GM13977 (cell line): Measurements from ENCODE around the gene CETN1.
A peak's percentile ranks its signal among the peaks of the same experiment; 100 is the strongest.

Source experiments
- DNase-seq: peaks from one replicate; pipeline ENCODE4 v3.0.0; 2012; ENCODE audit warnings: low spot score
- in situ Hi-C: fragments of 300-500 bp; cut with MboI; formaldehyde crosslinking; loops from one replicate; pipeline ENCODE4 v1.12.0; 2022; ENCODE audit warnings: low sequenced_read_pairs, low pct_unique_long_range_greater_than_20kb, mixed read lengths, inconsistent platforms; ENCODE audit not compliant: unreplicated experiment
- TF ChIP-seq, protein P1 (sequence below): IDR thresholded peaks from 2 replicates; pipeline ENCODE4 v1.5.1; 2012; ENCODE audit warnings: mild to moderate bottlenecking, control low read depth; ENCODE audit not compliant: insufficient read depth; ENCODE audit errors: extremely low read depth, missing control alignments

The CETN1 gene

DNA sequence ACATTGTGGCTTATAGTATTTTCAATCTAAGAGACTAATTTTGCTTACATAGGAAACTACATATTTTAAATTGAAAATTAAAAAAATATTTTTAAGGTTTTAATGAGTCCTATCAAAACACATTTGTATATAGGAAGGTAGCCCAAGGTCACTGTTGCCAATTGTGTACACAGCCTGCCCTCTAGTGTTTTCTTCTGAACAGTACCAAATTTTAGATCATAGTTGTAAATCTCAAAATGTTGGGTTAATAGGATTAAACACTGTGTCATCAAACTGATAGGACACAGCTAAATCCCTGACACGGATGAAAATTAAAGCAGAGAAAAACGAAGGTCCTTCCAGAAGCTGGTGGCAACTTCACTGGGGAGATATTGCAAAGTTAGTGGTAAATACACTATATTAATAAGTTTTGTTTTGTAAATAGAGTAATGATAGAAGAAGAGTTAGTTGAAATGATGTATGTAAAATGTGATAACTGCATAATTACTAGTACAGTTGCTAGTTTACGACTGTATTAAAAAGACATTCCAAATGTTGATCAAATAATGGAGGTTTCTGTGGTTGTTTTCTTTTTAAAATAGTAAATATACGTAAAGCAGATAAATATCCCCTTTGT lies 36.3 kb downstream of the CETN1 start:
- TF ChIP-seq, protein P1, sequence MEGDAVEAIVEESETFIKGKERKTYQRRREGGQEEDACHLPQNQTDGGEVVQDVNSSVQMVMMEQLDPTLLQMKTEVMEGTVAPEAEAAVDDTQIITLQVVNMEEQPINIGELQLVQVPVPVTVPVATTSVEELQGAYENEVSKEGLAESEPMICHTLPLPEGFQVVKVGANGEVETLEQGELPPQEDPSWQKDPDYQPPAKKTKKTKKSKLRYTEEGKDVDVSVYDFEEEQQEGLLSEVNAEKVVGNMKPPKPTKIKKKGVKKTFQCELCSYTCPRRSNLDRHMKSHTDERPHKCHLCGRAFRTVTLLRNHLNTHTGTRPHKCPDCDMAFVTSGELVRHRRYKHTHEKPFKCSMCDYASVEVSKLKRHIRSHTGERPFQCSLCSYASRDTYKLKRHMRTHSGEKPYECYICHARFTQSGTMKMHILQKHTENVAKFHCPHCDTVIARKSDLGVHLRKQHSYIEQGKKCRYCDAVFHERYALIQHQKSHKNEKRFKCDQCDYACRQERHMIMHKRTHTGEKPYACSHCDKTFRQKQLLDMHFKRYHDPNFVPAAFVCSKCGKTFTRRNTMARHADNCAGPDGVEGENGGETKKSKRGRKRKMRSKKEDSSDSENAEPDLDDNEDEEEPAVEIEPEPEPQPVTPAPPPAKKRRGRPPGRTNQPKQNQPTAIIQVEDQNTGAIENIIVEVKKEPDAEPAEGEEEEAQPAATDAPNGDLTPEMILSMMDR: peak; percentile 52
- peak; percentile 35 for DNase-seq
- in situ Hi-C loops: no loop called here

DNA sequence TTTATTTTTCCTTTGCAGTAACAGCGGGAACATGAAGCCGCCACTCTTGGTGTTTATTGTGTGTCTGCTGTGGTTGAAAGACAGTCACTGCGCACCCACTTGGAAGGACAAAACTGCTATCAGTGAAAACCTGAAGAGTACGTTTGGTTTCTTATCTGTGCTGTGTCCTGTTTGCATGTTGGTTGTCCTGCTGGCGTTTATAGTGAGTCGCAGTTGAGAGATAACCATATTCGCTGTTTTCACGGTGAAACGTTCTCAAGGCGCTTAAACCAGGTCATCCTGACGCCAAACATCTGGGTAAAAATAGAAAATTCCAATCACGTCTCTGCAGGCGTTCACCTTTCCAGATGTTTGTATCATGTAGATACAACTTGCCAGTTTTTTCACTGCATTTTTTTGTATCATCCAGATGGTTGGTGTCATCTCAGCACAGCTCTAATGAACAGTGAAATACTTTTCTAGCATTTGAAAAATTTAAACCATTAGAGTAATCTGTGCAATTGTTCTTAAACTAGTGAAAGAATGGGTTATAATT lies 37.9 kb downstream of the CETN1 start:
- DNase-seq: no peak
- TF ChIP-seq, protein P1: no peak
- in situ Hi-C loops: no loop called here

DNA sequence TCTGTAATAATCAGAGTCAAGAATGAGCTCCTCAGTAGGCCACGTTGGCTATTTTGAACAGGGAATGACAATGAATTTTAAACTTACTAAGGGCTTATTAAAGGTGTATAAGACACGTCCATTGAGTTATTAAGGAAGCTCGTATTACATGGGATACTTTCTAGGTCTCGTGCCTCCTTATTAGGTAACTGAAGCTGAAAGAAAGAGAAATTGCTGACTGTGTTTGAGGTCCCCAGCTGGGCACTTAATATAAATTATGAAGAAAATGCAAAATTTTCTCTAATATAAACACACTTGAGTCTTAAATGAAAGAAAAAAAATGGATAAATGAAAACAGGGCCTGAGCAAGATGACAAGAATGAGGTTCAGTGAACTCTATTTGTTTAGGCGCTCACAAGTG lies 38.4 kb downstream of the CETN1 start:
- no peak for DNase-seq
- TF ChIP-seq, protein P1: no peak
- in situ Hi-C loops: no loop called here

DNA sequence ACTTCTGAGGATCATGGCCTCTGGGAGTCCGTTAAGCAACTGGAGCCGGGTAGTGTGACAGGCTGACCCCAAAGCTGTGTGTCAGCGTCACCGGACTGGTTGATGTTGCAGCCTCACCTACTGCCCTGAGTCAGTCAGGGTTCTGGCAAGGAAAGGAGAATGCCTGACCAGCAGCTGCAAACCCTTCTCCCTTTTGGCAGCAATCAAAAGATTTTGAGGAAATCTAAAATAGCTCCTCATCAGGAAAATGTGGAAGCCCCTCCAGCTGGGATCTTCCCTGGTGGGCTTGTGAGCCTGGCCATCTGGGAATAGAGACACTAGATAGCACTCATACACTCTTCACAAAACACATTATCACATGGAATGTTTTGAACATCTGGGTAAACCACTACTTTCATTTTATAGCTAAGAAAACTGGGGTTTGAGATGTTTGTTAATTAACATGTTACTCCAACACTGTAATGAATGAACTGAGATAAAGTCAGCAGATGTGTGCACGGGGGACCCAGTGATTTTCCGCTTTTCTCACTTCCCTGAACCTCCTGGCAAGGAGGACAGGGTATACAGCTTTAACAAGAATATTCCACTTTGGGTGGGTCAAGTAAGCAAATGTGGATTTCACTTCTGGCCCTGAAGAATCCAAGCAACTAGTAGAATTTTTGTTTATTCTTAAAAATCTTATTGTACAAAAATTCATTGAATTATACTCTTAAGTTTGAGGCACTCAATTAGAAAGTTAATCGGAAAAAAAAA lies 41.3 kb downstream of the CETN1 start:
- no peak for DNase-seq
- TF ChIP-seq, protein P1: no peak
- in situ Hi-C loops: loop anchor here (10.0 kb wide), 1 partner anchor 213 kb away; no protein-coding TSS in a partner anchor

DNA sequence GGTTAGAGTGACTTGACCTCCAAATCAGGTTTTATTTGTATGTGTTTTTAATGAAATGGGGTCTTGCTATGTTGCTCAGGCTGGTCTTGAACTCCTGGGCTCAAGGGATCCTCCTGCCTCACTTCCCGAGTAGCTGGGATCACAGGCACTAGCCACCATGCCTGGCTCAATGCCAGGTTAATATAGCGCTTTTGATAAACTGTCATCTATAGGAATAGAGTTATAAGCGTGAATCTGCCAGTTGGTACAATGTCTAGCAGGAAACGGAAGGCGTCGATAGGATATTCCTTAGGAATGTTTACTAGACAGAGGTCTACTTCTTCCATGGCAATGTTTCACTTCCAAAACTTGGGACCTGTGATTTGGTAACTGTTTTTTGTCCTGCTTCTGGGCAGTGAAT lies 42.1 kb downstream of the CETN1 start:
- in situ Hi-C loops: loop anchor here (10.0 kb wide), 1 partner anchor 213 kb away; no protein-coding TSS in a partner anchor
- no peak for DNase-seq
- TF ChIP-seq, protein P1: no peak

DNA sequence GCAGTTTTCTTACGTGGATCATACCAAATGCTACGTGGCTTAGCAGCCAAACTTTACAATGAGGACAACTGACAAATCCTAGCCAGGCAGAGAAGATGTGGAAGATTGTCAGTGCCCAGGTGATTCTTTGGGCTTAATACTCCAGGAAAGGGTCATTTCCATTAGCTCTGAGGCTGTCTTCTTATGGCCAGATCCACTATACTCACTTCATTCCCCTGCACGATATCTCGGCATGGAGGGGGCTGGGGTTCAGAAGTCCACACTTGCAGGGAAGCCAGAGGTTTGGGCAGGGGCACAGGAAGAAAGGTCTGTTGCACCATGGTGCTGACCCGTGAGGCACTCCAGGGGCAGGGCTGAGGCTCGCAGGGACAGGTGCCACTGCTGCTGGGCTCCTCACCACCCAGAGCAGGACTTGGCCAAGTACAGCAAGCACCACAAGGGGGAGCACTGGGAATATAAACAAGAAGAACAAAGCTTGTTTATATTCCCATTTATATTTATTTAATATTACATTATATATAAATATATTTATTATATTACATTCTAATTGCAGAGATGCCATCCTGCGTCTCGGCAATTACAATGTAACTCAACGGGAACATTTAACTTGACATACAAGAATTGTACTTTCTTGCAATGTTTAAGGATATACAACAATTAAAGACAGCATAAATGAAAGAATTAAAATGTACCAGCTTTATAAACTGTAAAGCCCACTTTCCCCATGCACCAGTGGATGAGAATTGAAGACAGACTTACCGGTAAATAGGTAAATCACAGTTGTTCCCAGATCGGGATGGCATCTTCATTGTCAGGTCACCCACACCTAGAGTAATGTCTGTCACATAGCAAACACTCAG lies 43.8 kb downstream of the CETN1 start:
- in situ Hi-C loops: loop anchor here (10.0 kb wide), 1 partner anchor 211 kb away; no protein-coding TSS in a partner anchor
- TF ChIP-seq, protein P1: peak; percentile 80
- DNase-seq: peak; percentile 46
